B cell (primary cell): Measurements from ENCODE around the gene CTIF. TPM values are rescaled to one million over a fixed set of nuclear protein-coding genes. Genes with fewer than 3 reads are reported as not detected.

ENCODE experiments used
- ATAC-seq: fragments of 200-7000 bp; cut with Tn5 transposase; one replicate; pipeline ENCODE4 v1.10.0; 2021; ENCODE audit warnings: low read depth, mild to moderate bottlenecking, moderate number of reproducible peaks, moderate library complexity
- CTCF ChIA-PET: fragments of 350-600 bp; sonication (Branson Sonifier 250); formaldehyde crosslinking; loops from one replicate; lab custom pipeline; 2021; ENCODE audit warnings: antibody characterized with exemption, inconsistent platforms; lab: Charles Lee
- POLR2A ChIA-PET: fragments of 350-600 bp; sonication (Branson Sonifier 250); formaldehyde crosslinking; loops from one replicate; lab custom pipeline; 2021; ENCODE audit warnings: antibody characterized with exemption; lab: Charles Lee
- DNase-seq: peaks from one replicate; pipeline ENCODE4 v3.0.0; 2013
- H2AFZ ChIP-seq: 2 replicates; pipeline ENCODE4 v1.6.1; 2012; ENCODE audit warnings: mild to moderate bottlenecking, low read depth, low read length; ENCODE audit not compliant: insufficient read depth, poor library complexity, severe bottlenecking
- H3K27ac ChIP-seq, 2 donors: 1 replicate in 1 of 2; 2 replicates in 1 of 2; pipeline ENCODE4 v1.5.1; 2012 to 2013; ENCODE audit warnings: low read length in 2 of 2, mild to moderate bottlenecking in 2 of 2, moderate library complexity in 1 of 2
- H3K27me3 ChIP-seq, 4 experiments: fragments of 200-600 bp in 1 of 4; sonication (generic) in 1 of 4; replicated peaks in 1 of 4; 1 replicate in 2 of 4; 2 replicates in 2 of 4; pipeline versions ENCODE4 v1.6.1 to v1.7.0; 2013 to 2016; ENCODE audit warnings: low read length in 3 of 4, mild to moderate bottlenecking in 2 of 4, mixed read lengths in 1 of 4, moderate library complexity in 1 of 4; ENCODE audit not compliant: insufficient read depth in 4 of 4, control insufficient read depth in 3 of 4; ENCODE audit errors: control extremely low read depth in 1 of 4
- H3K36me3 ChIP-seq, 2 experiments: replicated peaks in 1 of 2; 1 replicate in 1 of 2; 2 replicates in 1 of 2; pipeline versions ENCODE4 v1.6.1 to v1.7.1; 2013; ENCODE audit warnings: low read length in 1 of 2; ENCODE audit not compliant: insufficient read depth in 2 of 2, control insufficient read depth in 1 of 2; ENCODE audit errors: control extremely low read depth in 1 of 2, extremely low read depth in 1 of 2
- H3K4me1 ChIP-seq, 2 donors: fragments of 200-600 bp in 1 of 2; sonication (generic) in 1 of 2; 1 replicate in 1 of 2; 2 replicates in 1 of 2; pipeline versions ENCODE4 v1.5.1 to v1.6.1; 2013 to 2017; ENCODE audit warnings: low read length in 2 of 2; ENCODE audit not compliant: control insufficient read depth in 2 of 2, insufficient read depth in 2 of 2
- H3K4me2 ChIP-seq: replicated peaks from 2 replicates; pipeline ENCODE3; 2012; ENCODE audit warnings: mild to moderate bottlenecking, low read depth, low read length; ENCODE audit not compliant: poor library complexity, severe bottlenecking
- H3K4me3 ChIP-seq, 5 experiments: fragments of 200-600 bp in 1 of 5; sonication (generic) in 1 of 5; 1 replicate in 3 of 5; 2 replicates in 2 of 5; pipeline versions ENCODE4 v1.5.1 to v1.7.0; 2011 to 2016; ENCODE audit warnings: low read length in 4 of 5, mild to moderate bottlenecking in 4 of 5, low read depth in 2 of 5, control low read depth in 1 of 5, moderate library complexity in 1 of 5; ENCODE audit not compliant: insufficient read depth in 1 of 5; ENCODE audit errors: control extremely low read depth in 1 of 5, extremely low read depth in 1 of 5
- H3K79me2 ChIP-seq: fragments of 200-600 bp; sonication (generic); one replicate; pipeline ENCODE4 v1.6.0; 2016; ENCODE audit warnings: low read length; ENCODE audit not compliant: control insufficient read depth, insufficient read depth
- H3K9ac ChIP-seq: fragments of 200-600 bp; sonication (generic); 2 replicates; pipeline ENCODE4 v1.6.1; 2017; ENCODE audit warnings: mild to moderate bottlenecking, low read length, moderate library complexity
- H3K9me3 ChIP-seq, 3 donors: one replicate each; pipeline versions ENCODE4 v1.6.1 to v1.7.1; 2013; ENCODE audit warnings: low read length in 2 of 3; ENCODE audit not compliant: control insufficient read depth in 2 of 3, insufficient read depth in 1 of 3; ENCODE audit errors: control extremely low read depth in 1 of 3
- H4K20me1 ChIP-seq: 2 replicates; pipeline ENCODE4 v1.6.0; 2012; ENCODE audit warnings: mild to moderate bottlenecking, low read length; ENCODE audit not compliant: insufficient read depth, control insufficient read depth, poor library complexity, severe bottlenecking
- H3K27ac Mint-ChIP-seq: one replicate; pipeline ENCODE4 v1.8.0; 2021; ENCODE audit warnings: mixed read lengths
- H3K27me3 Mint-ChIP-seq: one replicate; pipeline ENCODE4 v1.8.0; 2021; ENCODE audit warnings: mixed read lengths
- H3K4me1 Mint-ChIP-seq: one replicate; pipeline ENCODE4 v1.8.0; 2021; ENCODE audit warnings: mixed read lengths
- H3K4me3 Mint-ChIP-seq: one replicate; pipeline ENCODE4 v1.8.0; 2021; ENCODE audit warnings: mixed read lengths
- H3K9me3 Mint-ChIP-seq: one replicate; pipeline ENCODE4 v1.8.0; 2022; ENCODE audit warnings: mixed read lengths; ENCODE audit not compliant: insufficient read depth
- EZH2 ChIP-seq: IDR thresholded peaks from 2 replicates; pipeline ENCODE4 v1.6.1; 2012; ENCODE audit warnings: borderline replicate concordance, low read depth, mild to moderate bottlenecking, moderate library complexity, low read length; ENCODE audit not compliant: insufficient read depth, poor library complexity, severe bottlenecking
- WGBS: methylation state at CpG from one replicate; pipeline ENCODE4 v1.1.5; 2013; ENCODE audit warnings: missing lambda C conversion rate; ENCODE audit not compliant: insufficient coverage; 5-methylcytosine and 5-hydroxymethylcytosine counted together
- intact Hi-C: fragments of 100-400 bp; cut with micrococcal nuclease; formaldehyde crosslinking; loops from one replicate; pipeline ENCODE4 v1.10.0; 2022
- polyA plus RNA-seq: library from polyadenylated mRNA; depleted of rRNA; stranded (reverse); fragments of >200 nt; gene quantifications from 2 replicates; pipeline ENCODE4 v1.2.3, GENCODE V29; 2012
- total RNA-seq, 2 donors: library from RNA; stranded (reverse); fragments of 120-200 nt in 1 of 2; gene quantifications; 1 replicate in 1 of 2; 2 replicates in 1 of 2; pipeline versions ENCODE4 v1.2.3 to v1.2.4, GENCODE V29; 2013 to 2022
- TF ChIP-seq, protein P1 (sequence below): fragments of 200-600 bp; IDR thresholded peaks from one replicate; pipeline ENCODE4 v1.8.0; 2022; ENCODE audit warnings: antibody characterized with exemption, mild to moderate bottlenecking

The CTIF gene
- total and polyA plus RNA-seq, 2 donors (not counting 1 experiment from before 2014, with no cell fraction given), result 3.6 to 16.2 TPM

DNA sequence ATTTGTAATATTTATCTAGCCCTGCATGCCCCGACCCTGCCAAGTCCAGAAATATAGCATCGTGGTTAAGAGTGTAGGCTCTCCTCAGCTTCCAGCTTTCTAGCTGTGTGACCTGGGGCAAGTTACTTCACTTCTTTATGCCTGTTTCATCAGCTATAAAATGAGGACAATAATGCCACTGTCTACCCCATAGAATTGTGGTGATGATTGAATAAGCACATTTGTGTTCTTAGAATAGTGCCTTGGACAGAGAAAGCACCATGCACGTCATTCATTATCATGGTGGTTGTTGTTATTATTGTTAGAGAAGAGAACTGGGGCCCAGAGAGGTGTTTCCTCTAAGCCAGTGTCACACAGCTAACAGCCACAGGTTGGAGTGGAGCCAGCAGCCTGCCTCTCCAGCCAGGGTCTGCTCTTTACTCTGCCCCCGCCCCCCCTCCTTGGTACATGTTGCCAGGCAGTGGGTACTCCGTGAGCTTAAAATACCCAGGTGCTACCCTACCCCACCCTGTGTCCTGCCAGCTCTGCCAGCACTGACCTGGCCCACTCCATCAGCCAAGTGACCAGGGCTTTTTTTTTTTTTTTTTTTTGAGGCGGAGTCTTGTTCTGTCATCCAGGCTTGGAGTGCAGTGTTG is 202.1 kb downstream of the CTIF start:
- POLR2A ChIA-PET, result no interaction called here
- H4K20me1 ChIP-seq, result no peaks in the 10 kb centered on the region
- no peak overlapping the region for H3K4me2 ChIP-seq
- intact Hi-C loops, result no loop called here
- DNase-seq (no peak), ATAC-seq (no peak)
- H3K36me3 ChIP-seq, result no peaks in the 10 kb centered on the region
- H3K27me3 Mint-ChIP-seq, result no peaks in the 10 kb centered on the region
- 80% methylated on average over 1 of the region's 6 CpGs for WGBS
- H3K27ac ChIP-seq, result no peak overlapping the region
- no peak overlapping the region for H3K9ac ChIP-seq
- H3K4me3 Mint-ChIP-seq, result no peak overlapping the region
- TF ChIP-seq EZH2, result no peak
- TF ChIP-seq, protein P1, sequence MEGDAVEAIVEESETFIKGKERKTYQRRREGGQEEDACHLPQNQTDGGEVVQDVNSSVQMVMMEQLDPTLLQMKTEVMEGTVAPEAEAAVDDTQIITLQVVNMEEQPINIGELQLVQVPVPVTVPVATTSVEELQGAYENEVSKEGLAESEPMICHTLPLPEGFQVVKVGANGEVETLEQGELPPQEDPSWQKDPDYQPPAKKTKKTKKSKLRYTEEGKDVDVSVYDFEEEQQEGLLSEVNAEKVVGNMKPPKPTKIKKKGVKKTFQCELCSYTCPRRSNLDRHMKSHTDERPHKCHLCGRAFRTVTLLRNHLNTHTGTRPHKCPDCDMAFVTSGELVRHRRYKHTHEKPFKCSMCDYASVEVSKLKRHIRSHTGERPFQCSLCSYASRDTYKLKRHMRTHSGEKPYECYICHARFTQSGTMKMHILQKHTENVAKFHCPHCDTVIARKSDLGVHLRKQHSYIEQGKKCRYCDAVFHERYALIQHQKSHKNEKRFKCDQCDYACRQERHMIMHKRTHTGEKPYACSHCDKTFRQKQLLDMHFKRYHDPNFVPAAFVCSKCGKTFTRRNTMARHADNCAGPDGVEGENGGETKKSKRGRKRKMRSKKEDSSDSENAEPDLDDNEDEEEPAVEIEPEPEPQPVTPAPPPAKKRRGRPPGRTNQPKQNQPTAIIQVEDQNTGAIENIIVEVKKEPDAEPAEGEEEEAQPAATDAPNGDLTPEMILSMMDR, result no peak
- CTCF ChIA-PET, result no interaction called here
- H3K27me3 ChIP-seq, result no peaks in the 10 kb centered on the region
- no peaks in the 10 kb centered on the region for H3K79me2 ChIP-seq
- no peaks in the 10 kb centered on the region for H3K4me1 Mint-ChIP-seq
- H3K27ac Mint-ChIP-seq, result no peak overlapping the region
- no peaks in the 10 kb centered on the region for H3K9me3 Mint-ChIP-seq
- no peak overlapping the region for H3K4me3 ChIP-seq
- H2AFZ ChIP-seq, result no peak overlapping the region
- H3K9me3 ChIP-seq, result no peaks in the 10 kb centered on the region
- H3K4me1 ChIP-seq, result no peaks in the 10 kb centered on the region

DNA sequence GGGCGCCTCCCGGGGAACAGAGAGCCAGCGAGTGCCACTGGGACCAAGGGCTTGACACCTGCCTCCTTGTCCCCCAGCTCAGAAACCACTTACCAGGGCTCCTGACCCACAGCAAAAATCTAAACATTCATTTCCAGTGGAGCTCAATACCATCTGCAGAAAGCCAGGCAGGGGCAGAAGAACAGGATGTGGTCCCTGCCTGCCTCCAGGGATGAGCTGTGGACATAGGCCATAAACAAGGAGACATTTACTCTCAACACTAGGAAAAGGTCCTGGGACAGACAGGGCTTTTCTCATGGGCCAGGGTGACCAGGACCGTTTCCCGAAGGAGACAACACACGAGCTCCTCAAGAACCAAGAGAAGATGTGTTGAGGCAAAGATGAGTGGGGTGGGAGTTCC is 203.0 kb downstream of the CTIF start:
- Mint-ChIP-seq H3K9me3 (no peaks in the 10 kb centered on the region), H3K27me3 (no peaks in the 10 kb centered on the region), H3K4me3 (no peak overlapping the region), H3K27ac (no peak overlapping the region), H3K4me1 (no peaks in the 10 kb centered on the region)
- ChIA-PET POLR2A (no interaction called here), CTCF (no interaction called here)
- no peak for DNase-seq
- H4K20me1 ChIP-seq, result no peaks in the 10 kb centered on the region
- intact Hi-C loops, result no loop called here
- no peak overlapping the region for H3K9ac ChIP-seq
- no peak overlapping the region for H3K4me3 ChIP-seq
- no peaks in the 10 kb centered on the region for H3K36me3 ChIP-seq
- H3K79me2 ChIP-seq, result no peaks in the 10 kb centered on the region
- no peak overlapping the region for H3K27ac ChIP-seq
- TF ChIP-seq EZH2, result no peak
- TF ChIP-seq, protein P1, result no peak
- WGBS, result 96% methylated on average over 6 of the region's 6 CpGs
- H3K27me3 ChIP-seq, result no peaks in the 10 kb centered on the region
- no peak for ATAC-seq
- no peak overlapping the region for H3K4me2 ChIP-seq
- H3K9me3 ChIP-seq, result no peaks in the 10 kb centered on the region
- no peaks in the 10 kb centered on the region for H3K4me1 ChIP-seq
- no peak overlapping the region for H2AFZ ChIP-seq
